GM15510 (cell line): ENCODE measurements around the gene WDR73.

Experiments
- POLR2A ChIP-seq: IDR thresholded peaks from 3 replicates; pipeline ENCODE4 v1.6.1; 2011; ENCODE audit warnings: borderline replicate concordance; ENCODE audit not compliant: insufficient read length; ENCODE audit errors: extremely low read depth

The WDR73 gene

DNA sequence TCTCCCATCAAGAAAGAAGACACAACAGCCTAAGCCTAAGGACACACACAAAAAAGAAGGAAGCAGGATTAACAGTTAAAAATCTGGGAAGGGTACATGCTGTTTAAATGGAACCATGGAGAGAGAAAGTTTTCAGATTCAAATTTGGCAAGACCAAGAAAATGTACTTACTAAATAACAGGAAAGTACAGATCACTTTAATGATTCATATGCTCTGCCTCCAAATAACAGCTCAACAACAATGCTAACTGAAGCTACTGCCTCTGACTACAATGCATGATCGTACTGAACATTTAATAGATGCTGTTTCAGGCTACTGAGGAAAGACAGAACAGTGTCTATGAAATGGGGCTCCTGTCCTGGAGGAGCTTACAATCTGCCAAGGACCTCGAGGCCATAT lies 12.3 kb upstream of the WDR73 start:
- TF ChIP-seq POLR2A, result no peak

DNA sequence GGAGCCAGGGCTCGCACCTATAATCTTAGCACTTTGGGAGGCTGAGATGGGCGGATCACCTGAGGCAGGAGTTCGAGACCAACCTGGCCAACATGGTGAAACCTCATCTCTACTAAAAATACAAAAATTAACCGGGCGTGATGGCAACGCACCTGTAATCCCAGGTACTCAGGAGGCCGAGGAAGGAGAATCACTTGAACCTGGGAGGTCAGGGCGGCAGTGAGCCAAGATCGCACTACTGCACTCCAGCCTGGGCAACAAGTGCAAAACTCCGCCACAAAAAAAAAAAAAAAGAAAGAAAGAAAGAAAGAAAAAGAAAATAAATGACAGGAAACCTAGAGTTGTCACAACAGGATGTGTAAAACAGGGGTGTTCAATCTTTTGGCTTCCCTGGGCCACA lies 6.9 kb upstream of the WDR73 start:
- TF ChIP-seq POLR2A, result no peak

DNA sequence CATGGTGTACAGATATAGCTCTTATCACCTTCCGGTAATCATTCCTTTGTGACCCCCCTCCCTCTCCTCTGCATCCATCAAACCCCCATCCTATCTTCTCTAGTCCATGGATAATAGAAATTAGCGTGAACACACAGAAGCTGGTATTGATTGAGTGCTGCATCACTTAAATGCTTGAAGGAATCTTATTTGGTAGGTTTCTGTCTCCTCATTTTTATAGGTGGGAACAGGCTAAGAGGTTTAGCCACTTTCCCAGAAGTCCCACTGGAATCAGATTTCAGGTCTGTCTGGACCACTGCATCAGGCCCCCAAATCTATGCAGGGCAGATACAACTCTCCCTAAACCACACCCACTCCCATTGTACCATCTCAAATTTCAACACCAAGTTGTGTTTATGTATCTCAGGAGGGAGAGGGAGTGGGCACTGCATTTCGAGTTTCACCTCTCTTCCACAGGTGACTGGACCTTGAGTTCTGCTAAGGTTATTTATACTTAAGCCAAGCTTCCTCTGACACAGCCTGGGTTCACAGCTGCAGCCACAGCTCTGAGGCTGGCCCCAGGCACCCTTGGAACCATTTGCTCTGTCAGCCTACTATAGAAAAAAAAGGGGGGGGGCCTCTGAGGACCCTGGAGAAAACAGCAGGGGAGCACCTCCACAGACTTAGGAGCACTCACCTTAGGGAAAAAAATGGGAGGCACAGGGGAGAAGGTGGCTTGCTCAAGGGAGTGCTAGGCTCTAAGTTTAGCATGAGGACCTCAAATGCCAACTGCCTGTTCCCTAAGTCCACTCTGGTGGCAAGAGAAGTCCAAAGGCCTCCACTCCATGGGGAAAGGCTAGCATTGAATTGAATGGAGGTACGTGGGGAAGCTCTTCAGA lies 6.1 kb upstream of the WDR73 start:
- TF ChIP-seq POLR2A, result no peak

DNA sequence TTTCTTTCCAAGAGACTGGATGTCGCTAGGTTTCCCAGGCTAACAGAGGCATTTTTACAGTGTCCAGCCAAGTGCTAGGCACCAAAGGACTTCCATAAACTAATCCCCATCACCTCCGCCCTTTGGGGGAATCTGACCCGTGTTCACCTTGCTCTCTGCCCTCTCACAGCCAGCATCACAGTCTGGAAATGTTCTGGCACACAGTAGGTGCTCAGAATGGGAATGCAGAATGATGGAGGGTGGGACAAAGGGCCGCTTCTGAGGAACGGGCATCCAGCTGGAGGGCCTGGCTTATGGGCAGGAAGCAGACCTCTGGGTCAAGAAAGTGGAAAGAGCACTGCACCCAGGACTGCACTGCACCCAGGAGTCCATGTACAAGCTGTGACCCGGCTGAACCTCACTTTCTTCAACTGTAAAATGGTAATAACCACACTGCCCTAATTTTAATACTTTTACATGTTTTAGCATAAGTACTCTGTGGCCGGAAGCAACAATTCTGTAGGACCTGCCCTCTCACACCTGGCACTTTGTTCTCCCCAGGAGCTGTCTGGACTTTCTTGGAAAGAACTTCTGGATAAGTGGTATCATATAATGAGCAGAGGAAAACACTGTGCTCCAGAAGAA lies 4.8 kb upstream of the WDR73 start:
- TF ChIP-seq POLR2A, result no peak

DNA sequence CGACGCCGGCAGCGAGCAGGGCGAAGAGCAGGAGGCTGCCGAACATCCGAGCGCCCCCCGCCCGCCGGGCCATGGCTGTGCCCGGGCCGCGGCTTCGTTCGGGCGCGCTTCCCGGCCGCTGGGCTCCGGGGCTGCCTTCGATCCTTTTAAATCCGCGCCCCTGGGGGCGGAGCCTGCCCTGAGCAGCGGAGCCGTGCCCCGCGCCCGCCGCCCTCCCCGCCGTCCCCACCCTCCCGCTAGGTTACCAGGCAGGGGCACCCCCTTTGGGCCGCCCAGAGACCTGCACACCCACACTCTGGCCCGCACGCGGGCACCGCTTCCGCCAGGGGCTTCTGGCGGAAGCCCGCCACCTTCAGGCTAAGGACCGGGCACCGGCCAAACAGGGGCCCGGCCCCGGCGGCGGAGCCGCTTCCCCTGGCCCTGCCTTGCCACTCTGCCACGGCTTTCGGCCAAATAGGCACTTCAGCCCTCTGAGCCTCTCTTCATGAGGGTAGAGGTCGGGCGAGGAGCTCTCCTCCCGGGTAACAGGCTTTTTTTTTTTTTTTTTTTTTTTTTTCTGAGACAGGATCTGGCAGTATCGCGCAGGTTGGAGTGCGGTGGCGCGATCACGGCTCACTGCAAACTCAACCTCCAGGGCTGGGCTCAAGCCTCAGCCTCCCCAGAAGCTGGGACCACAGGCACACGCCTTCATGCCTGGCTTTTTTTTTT lies 4.2 kb upstream of the WDR73 start, which contains the start of gene NMB:
NMB (minus strand) TSS at position 120 of the 708 bp plus-strand sequence; CDS start at position 73, 47 bp downstream.
- TF ChIP-seq POLR2A, result peak; percentile 39

DNA sequence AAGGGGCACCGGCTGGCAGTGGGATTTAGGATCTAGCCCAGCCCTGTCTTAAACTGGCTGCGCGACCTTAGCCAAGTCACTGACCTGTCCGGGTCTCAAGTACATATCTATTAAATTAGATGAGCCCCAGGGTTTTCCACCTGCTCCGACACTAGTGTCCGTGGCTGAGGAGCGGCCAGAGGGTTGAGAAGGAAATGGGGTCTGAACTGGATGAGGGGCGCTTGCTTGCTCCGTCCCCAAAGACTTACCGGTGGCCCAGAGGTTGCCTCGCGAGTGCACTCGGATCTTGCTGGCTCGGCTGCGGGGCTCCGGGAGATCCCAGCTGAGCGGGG lies 3.6 kb upstream of the WDR73 start:
- no peak for TF ChIP-seq POLR2A

DNA sequence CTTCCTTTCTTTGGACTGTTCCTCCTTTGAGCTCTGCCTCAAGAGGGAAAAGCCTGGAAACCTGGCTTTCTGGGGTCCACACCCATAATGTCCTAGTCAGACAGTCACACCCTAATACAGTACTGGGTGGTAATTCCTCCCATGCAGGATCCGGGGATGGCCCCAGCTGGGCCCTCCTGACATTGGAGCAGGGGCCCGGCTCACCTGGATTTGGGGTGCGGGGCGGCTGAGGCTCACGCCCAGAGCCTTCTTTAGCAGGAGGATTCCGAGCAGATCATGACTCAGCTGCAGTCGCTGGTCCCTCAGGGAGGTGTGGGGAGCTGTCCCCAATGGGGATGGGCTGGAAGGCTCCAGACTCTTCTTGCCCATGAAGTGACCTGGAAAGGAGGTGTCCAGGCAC lies 2.9 kb upstream of the WDR73 start:
- no peak for TF ChIP-seq POLR2A

DNA sequence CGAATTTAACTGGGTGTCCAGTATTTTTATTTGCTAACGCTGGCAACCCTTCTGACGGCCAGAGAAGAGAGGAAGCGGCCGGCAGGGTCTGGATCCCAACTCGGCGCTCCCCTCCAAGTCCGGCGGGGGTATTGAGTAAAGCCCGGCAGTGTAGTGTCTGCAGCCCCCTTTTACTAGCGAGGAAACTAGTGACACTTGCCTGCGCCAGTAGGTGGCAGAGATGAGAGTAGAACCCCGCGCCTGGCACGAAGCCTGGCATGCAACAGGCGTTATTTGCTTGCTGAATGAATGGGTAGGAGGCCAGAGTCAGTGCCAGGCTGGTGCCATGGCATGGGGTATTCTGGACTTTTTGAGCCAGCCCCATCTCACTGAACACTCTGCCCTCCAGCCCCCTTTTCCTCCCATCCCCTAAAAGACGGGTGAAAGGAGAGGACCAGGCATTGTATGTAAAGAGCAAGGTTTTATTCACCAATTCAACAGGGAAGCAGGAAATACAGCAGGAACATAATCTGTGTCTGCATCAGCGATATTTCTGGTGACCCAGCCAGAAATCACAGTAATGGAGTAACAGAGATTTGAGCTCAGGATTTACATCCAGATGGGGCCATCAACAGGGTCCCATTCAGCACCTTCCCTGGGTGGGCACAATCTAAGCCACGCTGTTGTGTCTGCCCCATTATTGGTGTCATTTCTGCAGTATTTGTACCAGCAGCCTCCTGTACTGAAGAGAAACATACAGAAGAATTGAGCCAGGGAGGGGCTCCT lies 788 bp upstream of the WDR73 start:
- TF ChIP-seq POLR2A, result no peak

DNA sequence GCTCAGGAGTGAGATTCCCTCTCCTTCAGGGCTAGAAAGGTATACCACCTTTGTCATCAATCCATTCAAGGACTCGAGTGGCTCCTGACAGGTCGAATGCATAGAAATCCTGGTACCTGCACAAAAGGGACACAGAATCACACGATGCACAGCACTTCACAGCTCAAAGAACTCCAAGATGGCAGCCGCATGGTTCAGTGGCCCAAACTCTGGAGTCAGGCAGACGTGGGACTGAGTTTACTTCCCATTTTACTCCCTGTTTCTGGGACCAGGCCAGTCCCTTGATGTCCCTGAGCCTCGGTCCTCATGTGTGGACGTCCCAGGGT lies 536 bp downstream of the WDR73 start:
- no peak for TF ChIP-seq POLR2A

DNA sequence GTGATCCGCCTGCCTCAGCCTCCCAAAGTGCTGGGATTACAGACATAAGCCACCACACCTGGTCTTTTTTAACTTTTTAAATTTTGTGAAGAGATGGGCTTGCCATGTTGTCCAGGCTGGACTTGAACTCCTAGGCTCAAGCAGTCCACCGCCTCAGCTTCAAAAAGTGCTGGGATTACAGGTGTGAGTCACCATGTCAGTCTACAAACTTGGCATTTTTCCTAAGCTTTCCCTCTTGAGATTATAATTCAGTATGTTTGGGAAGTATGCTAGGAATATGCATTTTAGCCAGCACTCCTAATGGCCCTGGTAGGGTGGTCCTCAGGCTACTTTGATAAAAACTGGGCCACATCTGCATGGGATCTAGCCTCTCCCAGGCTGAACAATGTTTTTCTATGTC lies 4.4 kb downstream of the WDR73 start:
- TF ChIP-seq POLR2A, result no peak

DNA sequence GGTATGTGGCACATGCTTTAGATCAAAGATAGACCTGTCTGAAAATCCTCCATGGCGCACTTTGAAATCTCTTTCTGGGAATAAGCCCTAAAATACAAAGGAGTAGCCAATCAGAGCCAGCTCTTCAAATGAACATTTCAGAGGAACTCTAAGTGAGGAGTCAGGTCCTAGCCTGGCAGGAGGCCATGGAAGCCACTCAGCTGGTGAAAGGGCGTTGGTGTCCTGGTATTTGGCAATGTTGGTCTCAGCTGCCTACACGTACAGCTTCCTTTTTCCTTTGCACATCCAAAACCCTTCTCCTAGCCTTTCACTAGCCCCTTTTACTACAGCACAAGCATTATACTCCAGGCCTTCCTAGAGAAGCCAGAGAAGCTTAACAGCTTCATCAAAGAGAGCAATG lies 5.5 kb downstream of the WDR73 start:
- no peak for TF ChIP-seq POLR2A

DNA sequence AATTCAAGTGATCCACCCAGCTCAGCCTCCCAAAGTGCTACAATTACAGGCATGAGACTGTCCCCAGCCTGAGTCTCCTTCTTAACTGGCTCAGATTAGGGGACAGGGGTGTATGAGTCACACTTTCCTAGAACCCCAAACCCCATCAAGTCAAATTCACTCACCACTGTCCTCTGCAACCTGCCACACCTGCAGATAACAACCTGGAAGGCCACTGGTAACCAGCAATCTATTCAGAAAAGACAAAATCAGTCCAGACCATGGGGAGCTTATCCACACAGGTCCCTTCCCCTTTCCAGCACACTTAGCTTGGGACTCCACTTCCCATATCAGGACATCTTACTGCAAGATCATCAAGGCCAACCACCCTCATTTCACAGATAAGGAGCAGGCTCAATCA lies 6.4 kb downstream of the WDR73 start:
- TF ChIP-seq POLR2A, result no peak

DNA sequence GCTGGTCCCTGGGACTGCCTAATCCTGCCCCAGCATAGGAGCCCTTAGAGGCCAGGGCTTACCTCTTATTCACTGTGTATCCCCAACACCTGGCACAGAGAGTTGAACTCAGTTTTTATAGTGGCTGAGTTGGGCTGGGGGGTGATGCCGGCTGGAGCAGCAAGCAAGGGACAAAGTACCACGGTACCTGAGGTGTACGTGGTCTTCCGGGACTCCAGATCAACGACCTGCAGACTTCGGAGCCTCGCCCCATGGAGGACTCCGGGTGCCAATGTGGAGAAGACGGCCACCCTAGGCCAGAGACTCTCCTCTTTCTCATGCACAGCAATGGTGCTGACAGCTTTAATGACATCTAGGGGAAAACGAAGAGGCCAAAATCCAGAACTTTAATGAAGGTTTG lies 8.1 kb downstream of the WDR73 start:
- no peak for TF ChIP-seq POLR2A

DNA sequence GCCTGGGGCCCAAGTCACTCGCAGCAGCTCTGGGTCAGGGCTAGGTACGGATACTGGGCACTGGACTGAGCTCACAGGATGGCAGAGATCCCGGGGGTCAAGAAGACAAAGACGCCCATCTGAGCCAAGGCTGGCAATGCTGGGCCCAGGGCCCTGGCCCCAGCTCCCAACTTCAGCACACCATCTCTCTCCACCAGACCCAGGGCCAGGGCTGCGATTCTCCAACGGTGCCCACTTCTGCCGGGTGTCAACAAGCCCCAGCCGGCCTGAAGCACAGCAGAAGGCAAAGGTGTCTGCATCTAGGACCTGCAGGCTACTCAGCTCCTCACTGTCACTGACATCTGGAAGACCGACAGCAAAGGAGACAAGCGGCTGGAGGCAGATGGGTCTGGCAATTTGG lies 8.6 kb downstream of the WDR73 start:
- TF ChIP-seq POLR2A, result no peak

DNA sequence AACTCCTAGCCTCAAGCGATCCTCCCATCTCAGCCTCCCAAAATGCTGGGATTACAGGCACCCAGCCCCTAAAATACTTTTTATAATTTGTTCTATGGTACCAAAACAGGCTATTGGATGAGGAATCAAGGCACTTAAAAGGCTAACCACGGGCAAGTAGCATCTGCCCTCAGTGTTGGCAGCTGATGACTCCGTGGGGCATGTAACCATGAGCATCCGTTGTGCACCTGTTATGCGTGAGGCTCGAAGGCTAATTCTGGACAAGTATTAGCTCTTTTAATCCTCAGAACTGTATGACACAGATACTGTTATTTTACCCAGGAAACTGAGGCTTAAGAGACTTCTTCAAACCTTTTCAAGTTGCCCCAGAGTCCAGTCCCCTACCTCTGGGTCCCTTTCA lies 10.2 kb downstream of the WDR73 start:
- no peak for TF ChIP-seq POLR2A
